Endodermal cell (in vitro differentiated cells): ENCODE results near the gene DEFB113. TPM values are rescaled to one million over a fixed set of nuclear protein-coding genes. Genes with fewer than 3 reads are reported as not detected.
A peak's percentile ranks its signal among the peaks of the same experiment; 100 is the strongest.
"Not testable (repeated sequence)": the region's sequence is repeated elsewhere in the genome, so short reads cannot be mapped to it uniquely, and the experiment has no call there.

Experiments
- DNase-seq: peaks from one replicate; pipeline ENCODE4 v3.0.0-alpha.2; 2017
- H3K27ac ChIP-seq: 2 replicates; pipeline ENCODE4 v1.5.1; 2013; ENCODE audit warnings: mild to moderate bottlenecking, low read depth, low read length, moderate library complexity
- H3K27me3 ChIP-seq: 2 replicates; pipeline ENCODE4 v1.6.1; 2013; ENCODE audit warnings: mild to moderate bottlenecking, low read length, moderate library complexity; ENCODE audit not compliant: insufficient read depth, control insufficient read depth, poor library complexity, severe bottlenecking
- H3K36me3 ChIP-seq: 2 replicates; pipeline ENCODE4 v1.7.0; 2013; ENCODE audit warnings: mild to moderate bottlenecking, low read length, moderate library complexity; ENCODE audit not compliant: control insufficient read depth, insufficient read depth
- H3K4me1 ChIP-seq: one replicate; pipeline ENCODE4 v1.7.0; 2013; ENCODE audit warnings: low read length; ENCODE audit not compliant: control insufficient read depth, insufficient read depth
- H3K4me3 ChIP-seq: 2 replicates; pipeline ENCODE4 v1.5.1; 2013; ENCODE audit warnings: mild to moderate bottlenecking, low read length, moderate library complexity
- H3K9ac ChIP-seq: 2 replicates; pipeline ENCODE4 v1.6.1; 2013; ENCODE audit warnings: mild to moderate bottlenecking, low read length, moderate library complexity; ENCODE audit not compliant: poor library complexity, severe bottlenecking; ENCODE audit errors: extremely low read depth
- H3K9me3 ChIP-seq: 2 replicates; pipeline ENCODE4 v1.6.1; 2013; ENCODE audit warnings: mild to moderate bottlenecking, low read length, moderate library complexity; ENCODE audit not compliant: control insufficient read depth
- H3K27ac Mint-ChIP-seq: 2 replicates; pipeline ENCODE4 v1.8.0; 2020; ENCODE audit warnings: mixed read lengths
- H3K27me3 Mint-ChIP-seq: 2 replicates; pipeline ENCODE4 v1.8.0; 2021; ENCODE audit warnings: mild to moderate bottlenecking, mixed read lengths; ENCODE audit not compliant: insufficient read depth
- H3K36me3 Mint-ChIP-seq: 2 replicates; pipeline ENCODE4 v1.8.0; 2020; ENCODE audit warnings: low read depth, mixed read lengths
- H3K4me1 Mint-ChIP-seq: 2 replicates; pipeline ENCODE4 v1.8.0; 2020; ENCODE audit warnings: mixed read lengths
- H3K4me3 Mint-ChIP-seq: 2 replicates; pipeline ENCODE4 v1.8.0; 2020; ENCODE audit warnings: mild to moderate bottlenecking, moderate library complexity, mixed read lengths
- H3K9me3 Mint-ChIP-seq: 2 replicates; pipeline ENCODE4 v1.8.0; 2020; ENCODE audit warnings: mild to moderate bottlenecking, mixed read lengths
- CTCF ChIP-seq: fragments of 200-600 bp; sonication (generic); conservative IDR thresholded peaks from 2 replicates; pipeline ENCODE4 v1.5.0; 2021; ENCODE audit warnings: antibody characterized with exemption, mild to moderate bottlenecking
- WGBS, 2 experiments: methylation state at CpG; one replicate each; pipeline versions ENCODE4 v1.1.5 to v1.1.7; 2013; ENCODE audit warnings: missing lambda C conversion rate in 2 of 2, mixed read lengths in 1 of 2; ENCODE audit not compliant: insufficient coverage in 1 of 2, insufficient read length in 1 of 2; 5-methylcytosine and 5-hydroxymethylcytosine counted together
- total RNA-seq, 2 donors: library from RNA; stranded (reverse); fragmentation: NEBNext Ultra II Directional in 1 of 2; extraction: Animal tissue kit (Norgen Biotek cat#: 25700) in 1 of 2; gene quantifications; 2 replicates in 1 of 2; 3 replicates in 1 of 2; pipeline ENCODE4 v1.2.1, GENCODE V29; 2021

The DEFB113 gene
- total RNA-seq, 2 donors from 2014 or later, result not detected

GRCh38 chr6:49949062-49949461 lies 20.4 kb downstream of the DEFB113 start:
- peaks cover 4% of the 10 kb centered on the region for H3K27me3 Mint-ChIP-seq
- Histone ChIP-seq H3K27ac (no peak overlapping the region), H3K9me3 (no peaks in the 10 kb centered on the region), H3K27me3 (no peaks in the 10 kb centered on the region), H3K4me1 (no peaks in the 10 kb centered on the region), H3K36me3 (no peaks in the 10 kb centered on the region), H3K4me3 (no peak overlapping the region), H3K9ac (no peak overlapping the region)
- peaks cover 4% of the 10 kb centered on the region for H3K9me3 Mint-ChIP-seq
- TF ChIP-seq CTCF, result no peak
- H3K4me3 Mint-ChIP-seq, result peak overlapping the region; percentile 69
- WGBS, 2 experiments, result 96 to 100% methylated on average over 1 to 4 of the region's 4 CpGs
- H3K36me3 Mint-ChIP-seq, result peaks cover 3% of the 10 kb centered on the region
- H3K27ac Mint-ChIP-seq, result no peak overlapping the region
- peaks cover 6% of the 10 kb centered on the region for H3K4me1 Mint-ChIP-seq
- DNase-seq, result no peak

GRCh38 chr6:49946835-49947234 lies 22.6 kb downstream of the DEFB113 start:
- H3K27me3 ChIP-seq, result no peaks in the 10 kb centered on the region
- no peak overlapping the region for H3K9ac ChIP-seq
- peaks cover 4% of the 10 kb centered on the region for H3K27me3 Mint-ChIP-seq
- H3K27ac Mint-ChIP-seq, result no peak overlapping the region
- no peaks in the 10 kb centered on the region for H3K9me3 ChIP-seq
- no peaks in the 10 kb centered on the region for H3K36me3 ChIP-seq
- H3K9me3 Mint-ChIP-seq, result peaks cover 8% of the 10 kb centered on the region
- H3K4me1 Mint-ChIP-seq, result peaks cover 6% of the 10 kb centered on the region
- TF ChIP-seq CTCF, result no peak
- H3K4me3 Mint-ChIP-seq, result no peak overlapping the region
- H3K4me1 ChIP-seq, result no peaks in the 10 kb centered on the region
- H3K4me3 ChIP-seq, result no peak overlapping the region
- DNase-seq, result no peak
- 88 to 100% methylated on average over 1 to 2 of the region's 2 CpGs for WGBS, 2 experiments
- H3K27ac ChIP-seq, result no peak overlapping the region
- peaks cover 3% of the 10 kb centered on the region for H3K36me3 Mint-ChIP-seq

- not testable (repeated sequence) for H3K36me3 Mint-ChIP-seq, H3K27me3 Mint-ChIP-seq, H3K4me1 ChIP-seq, H3K4me1 Mint-ChIP-seq, H3K9me3 Mint-ChIP-seq, H3K9ac ChIP-seq, H3K4me3 Mint-ChIP-seq, H3K27ac ChIP-seq, H3K27ac Mint-ChIP-seq, H3K36me3 ChIP-seq, H3K9me3 ChIP-seq, DNase-seq, H3K27me3 ChIP-seq, H3K4me3 ChIP-seq
- 91% methylated on average over 3 of the region's 3 CpGs; no CpG with 5 or more reads in 1 of the 2 experiments for WGBS, 2 experiments
Observed at GRCh38 chr6:49944068-49944467, 25.4 kb downstream of the DEFB113 start.

- no peaks in the 10 kb centered on the region for H3K27me3 ChIP-seq
- Mint-ChIP-seq H3K36me3 (peaks cover 3% of the 10 kb centered on the region), H3K27me3 (peaks cover 1% of the 10 kb centered on the region), H3K4me1 (peaks cover 4% of the 10 kb centered on the region), H3K4me3 (no peak overlapping the region), H3K27ac (no peak overlapping the region), H3K9me3 (peaks cover 8% of the 10 kb centered on the region)
- 91 to 95% methylated on average over 3 of the region's 3 CpGs for WGBS, 2 experiments
- H3K36me3 ChIP-seq, result no peaks in the 10 kb centered on the region
- H3K9ac ChIP-seq, result no peak overlapping the region
- H3K4me3 ChIP-seq, result no peak overlapping the region
- DNase-seq, result no peak
- H3K4me1 ChIP-seq, result no peaks in the 10 kb centered on the region
- no peaks in the 10 kb centered on the region for H3K9me3 ChIP-seq
- no peak for TF ChIP-seq CTCF
- no peak overlapping the region for H3K27ac ChIP-seq
Observed at GRCh38 chr6:49939993-49940498, 29.4 kb downstream of the DEFB113 start.
